ENCODE data around the gene SLC66A3. TPM values are rescaled to one million over a fixed set of nuclear protein-coding genes. Genes with fewer than 3 reads are reported as not detected.

Gene SLC66A3
- polyA plus RNA-seq, 1 experiment: 64.4 TPM

- POLR2A ChIA-PET: no interaction called here
Measured at GRCh38 chr2:11186145-11186544, 30.9 kb downstream of the SLC66A3 start.

GRCh38 chr2:11187083-11187619 is 31.9 kb downstream of the SLC66A3 start:
- H3K36me3 ChIP-seq (ENCODE audit: control insufficient read depth, insufficient read depth, low read length): peaks cover 3% of the 10 kb centered on the region; the same call in 1 of the 2 replicates
- ChIA-PET CTCF (interaction anchor here (1.2 to 1.3 kb wide), 2 partner anchors 10 to 54 kb away, joined by 6 read pairs; a partner anchor contains a TSS), POLR2A (no interaction called here)
- no peak overlapping the region for H3K4me3 ChIP-seq (ENCODE audit: low read depth, low read length)
- H3K27me3 ChIP-seq (ENCODE audit: control insufficient read depth, insufficient read depth, low read length): no peaks in the 10 kb centered on the region
- no peak for TF ChIP-seq CTCF (IDR thresholded peaks at IDR 0.05; ENCODE audit: insufficient read depth, low read depth, low read length)
- DNase-seq (ENCODE audit: low read depth): peak; percentile 68

More at GRCh38 chr2:11186145-11186544, 30.9 kb downstream of the SLC66A3 start:
- Histone ChIP-seq H3K27me3 (ENCODE audit: control insufficient read depth, insufficient read depth, low read length) (no peaks in the 10 kb centered on the region), H3K4me3 (ENCODE audit: low read depth, low read length) (no peak overlapping the region), H3K36me3 (ENCODE audit: control insufficient read depth, insufficient read depth, low read length) (0 out of 2 replicates have a peak, but pooled peaks cover 1% of the 10 kb centered on the region)
- TF ChIP-seq CTCF (IDR thresholded peaks at IDR 0.05; ENCODE audit: insufficient read depth, low read depth, low read length): no peak
- CTCF ChIA-PET: interaction anchor here (0.7 to 1.6 kb wide), 2 partner anchors 9 to 54 kb away, joined by 5 to 6 read pairs; a partner anchor contains a TSS
- no peak for DNase-seq (ENCODE audit: low read depth)

GRCh38 chr2:11187731-11188130 is 32.5 kb downstream of the SLC66A3 start:
- ChIA-PET POLR2A (no interaction called here), CTCF (interaction anchor here (1.2 to 1.3 kb wide), 2 partner anchors 9 to 55 kb away, joined by 6 read pairs; a partner anchor contains a TSS)
- H3K4me3 ChIP-seq (ENCODE audit: low read depth, low read length): no peak overlapping the region
- no peaks in the 10 kb centered on the region for H3K27me3 ChIP-seq (ENCODE audit: control insufficient read depth, insufficient read depth, low read length)
- DNase-seq (ENCODE audit: low read depth): no peak
- no peak for TF ChIP-seq CTCF (IDR thresholded peaks at IDR 0.05; ENCODE audit: insufficient read depth, low read depth, low read length)
- peaks cover 3% of the 10 kb centered on the region for H3K36me3 ChIP-seq (ENCODE audit: control insufficient read depth, insufficient read depth, low read length)

GRCh38 chr2:11196246-11196645 is 41.0 kb downstream of the SLC66A3 start:
- Histone ChIP-seq H3K4me3 (ENCODE audit: low read depth, low read length) (no peak overlapping the region), H3K27me3 (ENCODE audit: control insufficient read depth, insufficient read depth, low read length) (no peaks in the 10 kb centered on the region), H3K36me3 (ENCODE audit: control insufficient read depth, insufficient read depth, low read length) (peaks cover 8% of the 10 kb centered on the region)
- ChIA-PET POLR2A (no interaction called here), CTCF (interaction anchor here (1.4 to 1.7 kb wide), 2 partner anchors 9 to 216 kb away, joined by 4 to 6 read pairs; no protein-coding TSS in a partner anchor)
- no peak for DNase-seq (ENCODE audit: low read depth)
- TF ChIP-seq CTCF (IDR thresholded peaks at IDR 0.05; ENCODE audit: insufficient read depth, low read depth, low read length): no peak

- H3K4me3 ChIP-seq (ENCODE audit: low read depth, low read length): no peak overlapping the region
- H3K27me3 ChIP-seq (ENCODE audit: control insufficient read depth, insufficient read depth, low read length): no peaks in the 10 kb centered on the region
- peaks cover 4% of the 10 kb centered on the region; the same call in 1 of the 2 replicates for H3K36me3 ChIP-seq (ENCODE audit: control insufficient read depth, insufficient read depth, low read length)
- no peak for TF ChIP-seq CTCF (IDR thresholded peaks at IDR 0.05; ENCODE audit: insufficient read depth, low read depth, low read length)
- POLR2A ChIA-PET: no interaction called here
- CTCF ChIA-PET: interaction anchor here (0.7 to 1.0 kb wide), 3 partner anchors 69 to 246 kb away, joined by 3 to 4 read pairs (median 3); no protein-coding TSS in a partner anchor
- no peak for DNase-seq (ENCODE audit: low read depth)
Measured at GRCh38 chr2:11200651-11201050, 45.4 kb downstream of the SLC66A3 start.
